HepG2 (cell line): Measurements from ENCODE around the gene DHRS1. TPM values are rescaled to one million over a fixed set of nuclear protein-coding genes. Genes with fewer than 3 reads are reported as not detected.

Experiments used
- AKAP8 ChIP-seq: sonication (generic); formaldehyde crosslinking; IDR thresholded peaks from 2 replicates; pipeline ENCODE4 v1.5.1; 2020; ENCODE audit warnings: mild to moderate bottlenecking, missing genetic modification reagents
- CC2D1A ChIP-seq: sonication (generic); formaldehyde crosslinking; IDR thresholded peaks from 2 replicates; pipeline ENCODE4 v1.8.1; 2023; ENCODE audit warnings: mild to moderate bottlenecking, missing genetic modification reagents
- EZH2 ChIP-seq: conservative IDR thresholded peaks from 2 replicates; pipeline ENCODE4 v1.6.1; 2012; ENCODE audit warnings: mild to moderate bottlenecking, low read depth, low read length, moderate library complexity
- JUND ChIP-seq: sonication (generic); formaldehyde crosslinking; IDR thresholded peaks from 2 replicates; pipeline ENCODE4 v1.8.0; 2022; ENCODE audit warnings: mild to moderate bottlenecking, missing genetic modification reagents
- KDM3A ChIP-seq: IDR thresholded peaks from 2 replicates; pipeline ENCODE4 v1.6.1; 2018; ENCODE audit warnings: low read depth, missing compliant biosample characterization
- MAF1 ChIP-seq: sonication (generic); formaldehyde crosslinking; IDR thresholded peaks from 2 replicates; pipeline ENCODE4 v1.5.0; 2020; ENCODE audit warnings: missing genetic modification reagents, borderline replicate concordance
- MBD4 ChIP-seq: IDR thresholded peaks from 2 replicates; pipeline ENCODE4 v1.6.1; 2012; ENCODE audit warnings: low read length, inconsistent platforms, borderline replicate concordance
- SKI ChIP-seq: fragments of 450-650 bp; IDR thresholded peaks from one replicate; pipeline ENCODE4 v1.6.1; 2018; ENCODE audit warnings: mild to moderate bottlenecking; ENCODE audit not compliant: partially characterized antibody
- SMYD3 ChIP-seq: sonication (generic); formaldehyde crosslinking; IDR thresholded peaks from 2 replicates; pipeline ENCODE4 v1.8.1; 2023; ENCODE audit warnings: mild to moderate bottlenecking, missing genetic modification reagents
- TBX2 ChIP-seq: sonication (generic); formaldehyde crosslinking; IDR thresholded peaks from 2 replicates; pipeline ENCODE4 v1.5.0; 2020; ENCODE audit warnings: missing genetic modification reagents, mild to moderate bottlenecking, borderline replicate concordance
- YEATS4 ChIP-seq: sonication (generic); formaldehyde crosslinking; IDR thresholded peaks from 2 replicates; pipeline ENCODE4 v1.4.0; 2020; ENCODE audit warnings: missing genetic modification reagents, borderline replicate concordance
- ZNF235 ChIP-seq: sonication (generic); formaldehyde crosslinking; IDR thresholded peaks from 2 replicates; pipeline ENCODE4 v1.8.1; 2023; ENCODE audit warnings: mild to moderate bottlenecking, missing genetic modification reagents, borderline replicate concordance
- ZNF644 ChIP-seq: IDR thresholded peaks from 2 replicates; pipeline ENCODE4 v1.6.1; 2016; ENCODE audit warnings: low read depth
- ZNF75D ChIP-seq: sonication (generic); formaldehyde crosslinking; IDR thresholded peaks from 2 replicates; pipeline ENCODE4 v1.8.1; 2023; ENCODE audit warnings: missing genetic modification reagents, mild to moderate bottlenecking, borderline replicate concordance
- ZNF768 ChIP-seq: sonication (generic); formaldehyde crosslinking; IDR thresholded peaks from 2 replicates; pipeline ENCODE4 v1.4.0; 2020; ENCODE audit warnings: missing genetic modification reagents
- polyA plus RNA-seq, 8 experiments: library from polyadenylated mRNA; depleted of rRNA in 3 of 8; stranded (reverse) in 7 of 8; unstranded in 1 of 8; fragments of >200 nt; fragmentation: Illumina TruSeq in 4 of 8; extraction: Trizol in 4 of 8; gene quantifications; 2 replicates each; pipeline versions ENCODE4 v1.2.1 to v1.2.3, GENCODE V29; 2011 to 2016; ENCODE audit warnings: low read depth in 4 of 8, missing spikeins in 1 of 8, mixed read lengths in 1 of 8; ENCODE audit not compliant: insufficient read depth in 1 of 8
- total RNA-seq, 5 experiments: library from RNA; depleted of rRNA; stranded (reverse); fragments of >200 nt; fragmentation: Illumina TruSeq; extraction: Trizol; gene quantifications; 2 replicates each; pipeline ENCODE4 v1.2.3, GENCODE V29; 2016; ENCODE audit warnings: low read depth in 1 of 5
- TF ChIP-seq, protein P1 (sequence below): sonication (generic); formaldehyde crosslinking; conservative IDR thresholded peaks from 2 replicates; pipeline ENCODE4 v1.4.0; 2020; ENCODE audit warnings: missing genetic modification reagents
- TF ChIP-seq, protein P2 (sequence below): sonication (generic); formaldehyde crosslinking; IDR thresholded peaks from 2 replicates; pipeline ENCODE4 v1.9.0; 2021; ENCODE audit warnings: missing genetic modification reagents, mild to moderate bottlenecking, borderline replicate concordance
- TF ChIP-seq, protein P3 (sequence below): sonication (generic); formaldehyde crosslinking; IDR thresholded peaks from 2 replicates; pipeline ENCODE4 v1.4.0; 2020; ENCODE audit warnings: missing genetic modification reagents
- TF ChIP-seq, protein P4 (sequence below): IDR thresholded peaks from 2 replicates; pipeline ENCODE4 v1.6.1; 2016; ENCODE audit warnings: low read depth, borderline replicate concordance
- TF ChIP-seq, protein P5 (sequence below): sonication (generic); formaldehyde crosslinking; IDR thresholded peaks from 2 replicates; pipeline ENCODE4 v1.4.0; 2020; ENCODE audit warnings: missing genetic modification reagents, borderline replicate concordance

The DHRS1 gene
- total and polyA plus RNA-seq, 2 of the 13 experiments (the other 11 are each of a cell fraction or from before 2014, with no cell fraction given) = 49.8 to 60.8 TPM

DNA sequence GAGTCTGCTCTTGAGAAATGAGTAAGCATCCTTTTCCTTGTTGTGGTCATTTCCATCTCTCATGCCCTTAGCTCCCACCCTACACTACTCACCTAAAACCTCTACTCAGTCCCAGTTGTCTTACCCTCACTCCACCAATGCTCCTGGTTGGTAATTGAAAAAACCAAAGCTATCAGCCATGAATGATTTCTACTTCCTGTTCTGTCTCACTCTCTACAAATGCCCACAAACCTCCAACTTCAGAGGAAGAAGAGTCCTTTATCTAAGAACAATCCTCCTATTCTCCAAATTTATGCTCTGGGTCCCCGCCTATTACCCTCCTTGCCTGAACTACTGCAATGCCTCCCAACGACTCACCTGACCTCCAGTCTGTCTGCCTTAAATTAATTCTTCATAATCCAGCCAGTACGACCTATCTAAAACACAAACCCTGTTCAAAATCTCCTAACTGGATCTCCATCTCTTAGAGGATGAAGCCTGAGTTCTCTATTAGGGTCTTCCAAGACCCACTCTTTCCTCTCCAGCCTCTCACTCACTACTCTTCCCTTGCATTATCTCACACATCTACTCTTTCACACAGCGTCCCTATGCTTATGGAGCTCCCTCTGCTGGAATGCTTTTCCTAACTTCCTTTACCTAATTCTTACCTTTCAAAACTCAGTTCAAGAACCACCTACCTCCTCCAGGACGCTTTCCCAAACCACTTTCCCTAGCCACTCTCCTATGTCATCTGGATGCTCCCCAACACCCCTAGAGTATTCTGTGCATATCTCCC, 2.2 kb downstream of the DHRS1 start (continued):
- TF ChIP-seq, protein P1, sequence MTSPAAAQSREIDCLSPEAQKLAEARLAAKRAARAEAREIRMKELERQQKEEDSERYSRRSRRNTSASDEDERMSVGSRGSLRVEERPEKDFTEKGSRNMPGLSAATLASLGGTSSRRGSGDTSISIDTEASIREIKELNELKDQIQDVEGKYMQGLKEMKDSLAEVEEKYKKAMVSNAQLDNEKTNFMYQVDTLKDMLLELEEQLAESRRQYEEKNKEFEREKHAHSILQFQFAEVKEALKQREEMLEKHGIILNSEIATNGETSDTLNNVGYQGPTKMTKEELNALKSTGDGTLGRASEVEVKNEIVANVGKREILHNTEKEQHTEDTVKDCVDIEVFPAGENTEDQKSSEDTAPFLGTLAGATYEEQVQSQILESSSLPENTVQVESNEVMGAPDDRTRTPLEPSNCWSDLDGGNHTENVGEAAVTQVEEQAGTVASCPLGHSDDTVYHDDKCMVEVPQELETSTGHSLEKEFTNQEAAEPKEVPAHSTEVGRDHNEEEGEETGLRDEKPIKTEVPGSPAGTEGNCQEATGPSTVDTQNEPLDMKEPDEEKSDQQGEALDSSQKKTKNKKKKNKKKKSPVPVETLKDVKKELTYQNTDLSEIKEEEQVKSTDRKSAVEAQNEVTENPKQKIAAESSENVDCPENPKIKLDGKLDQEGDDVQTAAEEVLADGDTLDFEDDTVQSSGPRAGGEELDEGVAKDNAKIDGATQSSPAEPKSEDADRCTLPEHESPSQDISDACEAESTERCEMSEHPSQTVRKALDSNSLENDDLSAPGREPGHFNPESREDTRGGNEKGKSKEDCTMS (CRISPR knock-in tag) = no peak
- TF ChIP-seq, protein P2, sequence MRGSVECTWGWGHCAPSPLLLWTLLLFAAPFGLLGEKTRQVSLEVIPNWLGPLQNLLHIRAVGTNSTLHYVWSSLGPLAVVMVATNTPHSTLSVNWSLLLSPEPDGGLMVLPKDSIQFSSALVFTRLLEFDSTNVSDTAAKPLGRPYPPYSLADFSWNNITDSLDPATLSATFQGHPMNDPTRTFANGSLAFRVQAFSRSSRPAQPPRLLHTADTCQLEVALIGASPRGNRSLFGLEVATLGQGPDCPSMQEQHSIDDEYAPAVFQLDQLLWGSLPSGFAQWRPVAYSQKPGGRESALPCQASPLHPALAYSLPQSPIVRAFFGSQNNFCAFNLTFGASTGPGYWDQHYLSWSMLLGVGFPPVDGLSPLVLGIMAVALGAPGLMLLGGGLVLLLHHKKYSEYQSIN = no peak
- TF ChIP-seq, protein P3, sequence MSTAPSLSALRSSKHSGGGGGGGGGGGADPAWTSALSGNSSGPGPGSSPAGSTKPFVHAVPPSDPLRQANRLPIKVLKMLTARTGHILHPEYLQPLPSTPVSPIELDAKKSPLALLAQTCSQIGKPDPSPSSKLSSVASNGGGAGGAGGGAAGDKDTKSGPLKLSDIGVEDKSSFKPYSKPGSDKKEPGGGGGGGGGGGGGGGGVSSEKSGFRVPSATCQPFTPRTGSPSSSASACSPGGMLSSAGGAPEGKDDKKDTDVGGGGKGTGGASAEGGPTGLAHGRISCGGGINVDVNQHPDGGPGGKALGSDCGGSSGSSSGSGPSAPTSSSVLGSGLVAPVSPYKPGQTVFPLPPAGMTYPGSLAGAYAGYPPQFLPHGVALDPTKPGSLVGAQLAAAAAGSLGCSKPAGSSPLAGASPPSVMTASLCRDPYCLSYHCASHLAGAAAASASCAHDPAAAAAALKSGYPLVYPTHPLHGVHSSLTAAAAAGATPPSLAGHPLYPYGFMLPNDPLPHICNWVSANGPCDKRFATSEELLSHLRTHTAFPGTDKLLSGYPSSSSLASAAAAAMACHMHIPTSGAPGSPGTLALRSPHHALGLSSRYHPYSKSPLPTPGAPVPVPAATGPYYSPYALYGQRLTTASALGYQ (CRISPR knock-in tag) = no peak
- TF ChIP-seq MAF1 (CRISPR knock-in tag) (no peak), EZH2 (no peak), KDM3A (CRISPR knock-in tag) (no peak), ZNF235 (CRISPR knock-in tag) (no peak), AKAP8 (CRISPR knock-in tag) (no peak), SMYD3 (CRISPR knock-in tag) (no peak), JUND (CRISPR knock-in tag) (no peak), MBD4 (no peak), TBX2 (CRISPR knock-in tag) (no peak), ZNF768 (CRISPR knock-in tag) (no peak), ZNF644 (CRISPR knock-in tag) (no peak), CC2D1A (CRISPR knock-in tag) (peak; percentile 96), ZNF75D (CRISPR knock-in tag) (no peak), SKI (no peak), YEATS4 (no peak)
- TF ChIP-seq, protein P4, sequence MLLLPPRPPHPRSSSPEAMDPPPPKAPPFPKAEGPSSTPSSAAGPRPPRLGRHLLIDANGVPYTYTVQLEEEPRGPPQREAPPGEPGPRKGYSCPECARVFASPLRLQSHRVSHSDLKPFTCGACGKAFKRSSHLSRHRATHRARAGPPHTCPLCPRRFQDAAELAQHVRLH = no peak
- TF ChIP-seq, protein P5, sequence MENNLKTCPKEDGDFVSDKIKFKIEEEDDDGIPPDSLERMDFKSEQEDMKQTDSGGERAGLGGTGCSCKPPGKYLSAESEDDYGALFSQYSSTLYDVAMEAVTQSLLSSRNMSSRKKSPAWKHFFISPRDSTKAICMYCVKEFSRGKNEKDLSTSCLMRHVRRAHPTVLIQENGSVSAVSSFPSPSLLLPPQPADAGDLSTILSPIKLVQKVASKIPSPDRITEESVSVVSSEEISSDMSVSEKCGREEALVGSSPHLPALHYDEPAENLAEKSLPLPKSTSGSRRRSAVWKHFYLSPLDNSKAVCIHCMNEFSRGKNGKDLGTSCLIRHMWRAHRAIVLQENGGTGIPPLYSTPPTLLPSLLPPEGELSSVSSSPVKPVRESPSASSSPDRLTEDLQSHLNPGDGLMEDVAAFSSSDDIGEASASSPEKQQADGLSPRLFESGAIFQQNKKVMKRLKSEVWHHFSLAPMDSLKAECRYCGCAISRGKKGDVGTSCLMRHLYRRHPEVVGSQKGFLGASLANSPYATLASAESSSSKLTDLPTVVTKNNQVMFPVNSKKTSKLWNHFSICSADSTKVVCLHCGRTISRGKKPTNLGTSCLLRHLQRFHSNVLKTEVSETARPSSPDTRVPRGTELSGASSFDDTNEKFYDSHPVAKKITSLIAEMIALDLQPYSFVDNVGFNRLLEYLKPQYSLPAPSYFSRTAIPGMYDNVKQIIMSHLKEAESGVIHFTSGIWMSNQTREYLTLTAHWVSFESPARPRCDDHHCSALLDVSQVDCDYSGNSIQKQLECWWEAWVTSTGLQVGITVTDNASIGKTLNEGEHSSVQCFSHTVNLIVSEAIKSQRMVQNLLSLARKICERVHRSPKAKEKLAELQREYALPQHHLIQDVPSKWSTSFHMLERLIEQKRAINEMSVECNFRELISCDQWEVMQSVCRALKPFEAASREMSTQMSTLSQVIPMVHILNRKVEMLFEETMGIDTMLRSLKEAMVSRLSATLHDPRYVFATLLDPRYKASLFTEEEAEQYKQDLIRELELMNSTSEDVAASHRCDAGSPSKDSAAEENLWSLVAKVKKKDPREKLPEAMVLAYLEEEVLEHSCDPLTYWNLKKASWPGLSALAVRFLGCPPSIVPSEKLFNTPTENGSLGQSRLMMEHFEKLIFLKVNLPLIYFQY (CRISPR knock-in tag) = 0 out of 2 replicates have a peak, but pooled peaks have one; percentile 29
